Peyer's patch (tissue), 4 donors: ENCODE measurements around the gene OLFM3. TPM values are rescaled to one million over a fixed set of nuclear protein-coding genes. Genes with fewer than 3 reads are reported as not detected.

ENCODE experiments used
- DNase-seq, 3 donors: peaks; one replicate each; pipeline ENCODE4 v3.0.0-alpha.2; 2017 to 2019
- H3K27ac ChIP-seq, 4 donors: fragments of 200-600 bp; sonication (generic); one replicate each; pipeline ENCODE4 v1.5.1; 2016 to 2019
- H3K27me3 ChIP-seq, 2 donors: fragments of 200-600 bp; sonication (generic); one replicate each; pipeline ENCODE4 v1.5.1; 2019
- H3K36me3 ChIP-seq, 3 donors: fragments of 200-600 bp; sonication (generic); one replicate each; pipeline ENCODE4 v1.5.1; 2016 to 2019
- H3K4me1 ChIP-seq, 4 donors: fragments of 200-600 bp; sonication (generic); one replicate each; pipeline ENCODE4 v1.5.1; 2016 to 2019
- H3K4me3 ChIP-seq, 4 donors: fragments of 200-600 bp; sonication (generic); 1 replicate in 3 of 4; 2 replicates in 1 of 4; pipeline ENCODE4 v1.5.1; 2016 to 2019; ENCODE audit warnings: mild to moderate bottlenecking in 1 of 4
- H3K9me3 ChIP-seq, 4 donors: fragments of 200-600 bp; sonication (generic); one replicate each; pipeline ENCODE4 v1.5.1; 2016 to 2019; ENCODE audit warnings: mild to moderate bottlenecking in 1 of 4
- CTCF ChIP-seq, 6 experiments: fragments of 450-650 bp in 4 of 6; fragments of 200-600 bp in 2 of 6; sonication (generic) in 1 of 6; IDR thresholded peaks; one replicate each; pipeline ENCODE4 v1.5.1; 2017 to 2019; ENCODE audit warnings: antibody characterized with exemption in 6 of 6, mild to moderate bottlenecking in 3 of 6, moderate library complexity in 1 of 6
- POLR2A ChIP-seq, 2 donors: fragments of 450-650 bp; IDR thresholded peaks; one replicate each; pipeline ENCODE4 v1.5.1; 2017; ENCODE audit warnings: antibody characterized with exemption in 2 of 2, mild to moderate bottlenecking in 2 of 2, moderate library complexity in 2 of 2
- total RNA-seq, 4 donors: library from RNA; depleted of rRNA; stranded (reverse); fragments of >200 nt; gene quantifications; one replicate each; pipeline ENCODE4 v1.1.0, GENCODE V29; 2016

Gene OLFM3
- total RNA-seq, 4 donors from 2014 or later, result 0.47 TPM; not detected in 3

DNA sequence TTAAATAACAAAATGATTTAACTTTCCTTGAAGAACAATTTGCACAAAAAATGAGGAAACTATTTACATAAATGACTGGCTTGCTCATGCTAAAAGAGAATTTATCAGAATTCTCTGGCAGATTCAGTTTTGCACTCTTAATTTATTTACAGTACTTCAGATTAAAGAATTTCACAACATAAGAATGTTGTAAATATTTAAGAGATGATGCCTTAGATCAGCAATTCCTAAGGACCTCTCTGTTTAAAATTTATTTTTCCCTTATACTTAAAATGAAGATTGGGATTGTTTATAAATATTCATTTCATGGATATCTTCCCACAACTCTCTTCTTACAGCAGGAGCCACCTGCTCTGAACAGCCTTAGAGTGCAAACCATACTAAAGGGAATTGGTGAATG lies 120.8 kb downstream of the OLFM3 start:
- no peak for DNase-seq

DNA sequence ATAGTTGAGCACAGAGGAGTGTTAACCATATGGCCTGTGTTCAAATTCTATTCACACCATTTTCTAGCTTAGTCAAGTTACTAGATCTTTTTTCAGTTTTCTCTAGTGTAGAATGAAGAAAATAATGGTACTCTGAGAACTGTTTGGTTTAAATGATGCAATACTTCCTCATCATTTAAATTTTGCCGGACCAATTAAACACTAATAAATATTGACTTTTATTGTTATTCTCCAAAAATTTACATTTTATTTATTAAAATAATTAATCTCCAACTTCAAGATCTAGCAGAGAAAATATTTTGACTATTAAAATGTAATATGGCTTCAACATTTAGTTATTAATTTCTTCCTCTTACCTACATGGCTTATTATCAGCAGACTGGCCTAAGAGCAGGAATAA lies 123.1 kb downstream of the OLFM3 start:
- Histone ChIP-seq H3K9me3 (no peaks in the 10 kb centered on the region), H3K4me1 (no peaks in the 10 kb centered on the region), H3K36me3 (no peaks in the 10 kb centered on the region), H3K27ac (no peak overlapping the region), H3K27me3 (no peaks in the 10 kb centered on the region), H3K4me3 (no peak overlapping the region)
- DNase-seq, result no peak
- TF ChIP-seq POLR2A (IDR thresholded peaks at IDR 0.05) (no peak), CTCF (IDR thresholded peaks at IDR 0.05) (no peak)

More for the DNA sequence above, 120.8 kb downstream of the OLFM3 start:
- no peak overlapping the region for H3K4me3 ChIP-seq
- TF ChIP-seq CTCF (IDR thresholded peaks at IDR 0.05) (no peak), POLR2A (IDR thresholded peaks at IDR 0.05) (no peak)
- H3K9me3 ChIP-seq, result no peaks in the 10 kb centered on the region
- no peaks in the 10 kb centered on the region for H3K36me3 ChIP-seq
- no peaks in the 10 kb centered on the region for H3K4me1 ChIP-seq
- H3K27ac ChIP-seq, result no peak overlapping the region
- H3K27me3 ChIP-seq, result no peaks in the 10 kb centered on the region

GRCh38 chr1:101859941-101860340 lies 136.8 kb downstream of the OLFM3 start:
- H3K27me3 ChIP-seq, result no peaks in the 10 kb centered on the region
- no peak for DNase-seq
- TF ChIP-seq POLR2A (IDR thresholded peaks at IDR 0.05), result no peak
- no peak for TF ChIP-seq CTCF (IDR thresholded peaks at IDR 0.05)

DNA sequence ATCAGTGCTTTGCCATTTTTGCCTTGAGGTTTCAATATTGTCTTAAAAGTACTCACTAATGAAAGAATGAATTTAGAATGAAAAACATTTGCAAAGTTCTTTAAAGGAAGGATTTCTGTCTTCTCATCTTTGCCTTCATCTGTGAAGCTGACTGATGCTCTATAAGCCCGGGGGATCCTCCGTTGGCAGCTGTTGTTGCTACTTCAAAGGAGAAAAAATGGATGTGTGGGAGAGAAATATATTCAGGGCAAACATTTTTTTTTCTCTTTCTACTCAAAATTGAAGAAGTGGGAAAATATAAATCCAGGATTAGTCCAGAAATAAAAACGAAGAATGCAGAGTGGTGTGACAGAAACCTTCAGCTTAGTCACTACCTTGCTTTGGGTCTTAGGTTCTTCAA lies 142.5 kb downstream of the OLFM3 start:
- TF ChIP-seq CTCF (IDR thresholded peaks at IDR 0.05) (no peak), POLR2A (IDR thresholded peaks at IDR 0.05) (no peak)
- Histone ChIP-seq H3K9me3 (no peaks in the 10 kb centered on the region), H3K27me3 (no peaks in the 10 kb centered on the region), H3K4me3 (no peak overlapping the region), H3K27ac (no peak overlapping the region), H3K36me3 (no peaks in the 10 kb centered on the region), H3K4me1 (no peaks in the 10 kb centered on the region)
- no peak for DNase-seq

More at GRCh38 chr1:101859941-101860340, 136.8 kb downstream of the OLFM3 start:
- no peak overlapping the region for H3K4me3 ChIP-seq
- no peaks in the 10 kb centered on the region for H3K36me3 ChIP-seq
- H3K9me3 ChIP-seq, result no peaks in the 10 kb centered on the region
- no peaks in the 10 kb centered on the region for H3K4me1 ChIP-seq
- H3K27ac ChIP-seq, result no peak overlapping the region

DNA sequence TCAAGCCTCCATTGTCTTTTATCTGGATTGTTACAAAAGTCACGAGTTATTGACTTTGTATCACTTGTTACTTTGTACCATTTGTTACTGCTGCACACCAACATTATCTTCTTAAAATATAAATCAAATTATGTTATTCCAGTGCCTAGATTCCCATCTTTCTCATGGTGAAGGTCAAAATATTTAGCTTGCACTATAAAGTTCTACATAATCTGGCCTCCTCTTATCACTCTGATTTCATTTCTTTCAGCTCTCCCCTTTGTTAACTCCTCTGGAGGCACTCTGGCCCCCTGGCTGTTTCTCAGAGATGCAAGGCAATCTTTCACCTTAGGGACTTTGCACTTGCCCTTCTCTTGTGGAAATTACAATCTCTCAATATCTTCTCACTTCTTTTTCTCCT lies 143.8 kb downstream of the OLFM3 start:
- Histone ChIP-seq H3K27ac (no peak overlapping the region), H3K27me3 (no peaks in the 10 kb centered on the region), H3K36me3 (no peaks in the 10 kb centered on the region), H3K4me1 (no peaks in the 10 kb centered on the region), H3K9me3 (no peaks in the 10 kb centered on the region), H3K4me3 (no peak overlapping the region)
- no peak for DNase-seq
- no peak for TF ChIP-seq POLR2A (IDR thresholded peaks at IDR 0.05)
- TF ChIP-seq CTCF (IDR thresholded peaks at IDR 0.05), result no peak

DNA sequence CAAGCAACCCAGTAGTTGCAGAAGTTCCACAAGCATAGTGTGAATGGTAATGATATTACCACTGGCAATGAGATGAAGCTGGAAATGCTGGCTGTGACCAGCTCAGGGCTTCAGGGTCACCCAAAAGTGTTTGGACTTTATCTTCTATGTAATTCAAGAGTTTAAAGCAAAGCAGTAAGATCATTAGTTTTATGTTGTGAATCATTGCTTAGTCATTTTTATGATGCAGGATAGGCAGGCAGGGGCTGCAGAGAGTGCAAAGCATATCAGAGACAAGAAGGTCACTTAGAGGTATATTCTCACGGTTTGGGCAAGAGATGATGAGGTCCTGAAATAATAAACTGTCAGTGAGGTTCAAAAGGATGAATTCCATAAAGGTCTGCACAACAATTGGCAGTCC lies 147.4 kb downstream of the OLFM3 start:
- Histone ChIP-seq H3K9me3 (no peaks in the 10 kb centered on the region), H3K4me1 (no peaks in the 10 kb centered on the region), H3K27ac (no peak overlapping the region), H3K4me3 (no peak overlapping the region), H3K27me3 (no peaks in the 10 kb centered on the region), H3K36me3 (no peaks in the 10 kb centered on the region)
- TF ChIP-seq CTCF (IDR thresholded peaks at IDR 0.05) (no peak), POLR2A (IDR thresholded peaks at IDR 0.05) (no peak)
- no peak for DNase-seq
